ENCODE measurements around the gene ZNF682. TPM values are rescaled to one million over a fixed set of nuclear protein-coding genes. Genes with fewer than 3 reads are reported as not detected.

ZNF682 gene
- total and polyA plus RNA-seq, 2 of the 13 experiments (the other 11 are each of a cell fraction or from before 2014, with no cell fraction given) = 2.0 to 7.2 TPM

DNA sequence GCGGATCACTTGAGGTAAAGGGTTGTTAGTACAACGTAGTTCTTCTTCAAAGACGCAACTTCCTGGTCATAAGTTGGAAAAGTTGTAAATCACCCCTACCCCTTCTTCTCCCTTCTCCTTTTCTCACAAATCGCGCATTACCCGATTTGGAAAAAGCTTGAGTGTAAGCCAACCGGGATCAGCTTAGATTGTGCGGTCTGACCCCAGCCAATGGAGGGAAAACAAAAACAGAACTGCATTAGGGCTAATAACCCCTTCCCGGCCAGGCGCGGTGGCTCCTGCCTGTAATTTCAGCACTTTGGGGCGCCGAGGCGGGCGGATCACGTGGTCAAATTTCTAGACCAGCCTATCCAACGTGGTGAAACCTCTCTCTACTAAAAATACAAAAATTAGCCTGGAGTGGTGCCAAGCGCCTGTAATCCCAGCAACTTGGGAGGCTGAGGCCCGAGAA lies 39.3 kb upstream of the ZNF682 start (continued):
- peak; percentile 52; the same call in 1 of the 2 replicates for TF ChIP-seq ZNF652 (CRISPR knock-in tag; IDR thresholded peaks at IDR 0.05; ENCODE audit: borderline replicate concordance, low read depth)
- TF ChIP-seq ZNF281 (CRISPR knock-in tag; IDR thresholded peaks at IDR 0.05; ENCODE audit: borderline replicate concordance) = no peak
- no peak for TF ChIP-seq BRCA1 (CRISPR knock-in tag; IDR thresholded peaks at IDR 0.05)
- TF ChIP-seq, protein P1, sequence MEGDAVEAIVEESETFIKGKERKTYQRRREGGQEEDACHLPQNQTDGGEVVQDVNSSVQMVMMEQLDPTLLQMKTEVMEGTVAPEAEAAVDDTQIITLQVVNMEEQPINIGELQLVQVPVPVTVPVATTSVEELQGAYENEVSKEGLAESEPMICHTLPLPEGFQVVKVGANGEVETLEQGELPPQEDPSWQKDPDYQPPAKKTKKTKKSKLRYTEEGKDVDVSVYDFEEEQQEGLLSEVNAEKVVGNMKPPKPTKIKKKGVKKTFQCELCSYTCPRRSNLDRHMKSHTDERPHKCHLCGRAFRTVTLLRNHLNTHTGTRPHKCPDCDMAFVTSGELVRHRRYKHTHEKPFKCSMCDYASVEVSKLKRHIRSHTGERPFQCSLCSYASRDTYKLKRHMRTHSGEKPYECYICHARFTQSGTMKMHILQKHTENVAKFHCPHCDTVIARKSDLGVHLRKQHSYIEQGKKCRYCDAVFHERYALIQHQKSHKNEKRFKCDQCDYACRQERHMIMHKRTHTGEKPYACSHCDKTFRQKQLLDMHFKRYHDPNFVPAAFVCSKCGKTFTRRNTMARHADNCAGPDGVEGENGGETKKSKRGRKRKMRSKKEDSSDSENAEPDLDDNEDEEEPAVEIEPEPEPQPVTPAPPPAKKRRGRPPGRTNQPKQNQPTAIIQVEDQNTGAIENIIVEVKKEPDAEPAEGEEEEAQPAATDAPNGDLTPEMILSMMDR (CRISPR knock-in tag; IDR thresholded peaks at IDR 0.05) = no peak

GRCh38 chr19:20077791-20078463 lies 38.6 kb upstream of the ZNF682 start, which contains the start of gene ZNF90:
ZNF90 (plus strand) TSS chr19:20078000; CDS start chr19:20078133, 133 bp downstream.
- FAIRE-seq = no peak
- POLR2A ChIA-PET = interaction anchor here (1.1 to 3.6 kb wide), 2 partner anchors 26 to 39 kb away, joined by 5 to 17 read pairs; partner anchors contain the start of gene ZNF682
- BruUV-seq (replicated peaks) = TSS peak; percentile 58
- Histone ChIP-seq H2AFZ (ENCODE audit: low read length) (no peak within 1 kb of the TSS), H3K27me3 (ENCODE audit: control insufficient read depth in 1 of 2, insufficient read depth in 2 of 2, low read length in 2 of 2) (no peaks in the 10 kb centered on the region), H4K20me1 (ENCODE audit: insufficient read depth, low read length) (no peaks in the 10 kb centered on the region), H3K4me1 (ENCODE audit: insufficient read depth, low read length) (peaks cover 8% of the 10 kb centered on the region), H3K4me3 (replicated peaks in 1 of 3; ENCODE audit: insufficient read depth in 1 of 3, low read depth in 2 of 3, low read length in 3 of 3) (peak within 1 kb of the TSS; percentile 63 to 69 (median 69)), H3K27ac (ENCODE audit: extremely low read length, insufficient read depth, low read length) (peak within 1 kb of the TSS; percentile 67), H3K79me2 (ENCODE audit: insufficient read depth, low read length) (peaks cover 6% of the 10 kb centered on the region), H3K9me3 (ENCODE audit: low read length) (peaks cover 46% of the 10 kb centered on the region), H3K9ac (ENCODE audit: insufficient read depth, low read depth, low read length) (peak within 1 kb of the TSS; percentile 55), H3K36me3 (replicated peaks in 1 of 2; ENCODE audit: control insufficient read depth in 1 of 2, insufficient read depth in 2 of 2, low read length in 2 of 2) (no peaks in the 10 kb centered on the region; a peak in 1 of 5 replicates), H3K4me2 (ENCODE audit: low read depth, low read length) (peak within 1 kb of the TSS; percentile 66)
- peak; percentile 94 for ATAC-seq
- intact Hi-C loops (cut with micrococcal nuclease; ENCODE audit: unreplicated experiment) = no loop called here
- DNase-seq (ENCODE audit: low spot score) = peak; percentile 88
- in situ Hi-C loops (cut with HindIII; ENCODE audit: extremely low pct_ligation_motif_present, low pct_unique_long_range_greater_than_20kb) = no loop called here
- CTCF ChIA-PET (ENCODE audit: low intra/inter-chr PET ratio, low total read pairs) = no interaction called here
- 27% methylated on average over 12 of the region's 28 CpGs for WGBS (ENCODE audit: low lambda C conversion rate)
- TF ChIP-seq, protein P2, sequence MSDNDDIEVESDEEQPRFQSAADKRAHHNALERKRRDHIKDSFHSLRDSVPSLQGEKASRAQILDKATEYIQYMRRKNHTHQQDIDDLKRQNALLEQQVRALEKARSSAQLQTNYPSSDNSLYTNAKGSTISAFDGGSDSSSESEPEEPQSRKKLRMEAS (IDR thresholded peaks at IDR 0.05) = peak; percentile 59
- 0 out of 2 replicates have a peak, but pooled peaks have one; percentile 50 for TF ChIP-seq ZNF891 (CRISPR knock-in tag; IDR thresholded peaks at IDR 0.05)
- no peak for TF ChIP-seq MEF2D (CRISPR knock-in tag; IDR thresholded peaks at IDR 0.05)
- TF ChIP-seq ATF7 (IDR thresholded peaks at IDR 0.05) = no peak
- no peak for TF ChIP-seq ATF7 (CRISPR knock-in tag; IDR thresholded peaks at IDR 0.05)
- peak; percentile 83 for TF ChIP-seq NFYB (CRISPR knock-in tag; IDR thresholded peaks at IDR 0.05)
- TF ChIP-seq, protein P3, sequence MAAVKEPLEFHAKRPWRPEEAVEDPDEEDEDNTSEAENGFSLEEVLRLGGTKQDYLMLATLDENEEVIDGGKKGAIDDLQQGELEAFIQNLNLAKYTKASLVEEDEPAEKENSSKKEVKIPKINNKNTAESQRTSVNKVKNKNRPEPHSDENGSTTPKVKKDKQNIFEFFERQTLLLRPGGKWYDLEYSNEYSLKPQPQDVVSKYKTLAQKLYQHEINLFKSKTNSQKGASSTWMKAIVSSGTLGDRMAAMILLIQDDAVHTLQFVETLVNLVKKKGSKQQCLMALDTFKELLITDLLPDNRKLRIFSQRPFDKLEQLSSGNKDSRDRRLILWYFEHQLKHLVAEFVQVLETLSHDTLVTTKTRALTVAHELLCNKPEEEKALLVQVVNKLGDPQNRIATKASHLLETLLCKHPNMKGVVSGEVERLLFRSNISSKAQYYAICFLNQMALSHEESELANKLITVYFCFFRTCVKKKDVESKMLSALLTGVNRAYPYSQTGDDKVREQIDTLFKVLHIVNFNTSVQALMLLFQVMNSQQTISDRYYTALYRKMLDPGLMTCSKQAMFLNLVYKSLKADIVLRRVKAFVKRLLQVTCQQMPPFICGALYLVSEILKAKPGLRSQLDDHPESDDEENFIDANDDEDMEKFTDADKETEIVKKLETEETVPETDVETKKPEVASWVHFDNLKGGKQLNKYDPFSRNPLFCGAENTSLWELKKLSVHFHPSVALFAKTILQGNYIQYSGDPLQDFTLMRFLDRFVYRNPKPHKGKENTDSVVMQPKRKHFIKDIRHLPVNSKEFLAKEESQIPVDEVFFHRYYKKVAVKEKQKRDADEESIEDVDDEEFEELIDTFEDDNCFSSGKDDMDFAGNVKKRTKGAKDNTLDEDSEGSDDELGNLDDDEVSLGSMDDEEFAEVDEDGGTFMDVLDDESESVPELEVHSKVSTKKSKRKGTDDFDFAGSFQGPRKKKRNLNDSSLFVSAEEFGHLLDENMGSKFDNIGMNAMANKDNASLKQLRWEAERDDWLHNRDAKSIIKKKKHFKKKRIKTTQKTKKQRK (IDR thresholded peaks at IDR 0.05; ENCODE audit: low read length) = no peak
- TF ChIP-seq NFKB2 (CRISPR knock-in tag; IDR thresholded peaks at IDR 0.05; ENCODE audit: borderline replicate concordance) = no peak
- no peak for TF ChIP-seq EZH2 (conservative IDR thresholded peaks at IDR 0.05; ENCODE audit: low read depth, low read length)
- no peak for TF ChIP-seq ZNF230 (CRISPR knock-in tag; IDR thresholded peaks at IDR 0.05)
- no peak for TF ChIP-seq ZNF546 (CRISPR knock-in tag; conservative IDR thresholded peaks at IDR 0.05)

Measured in HepG2 (cell line).